GM21825 (cell line): ENCODE measurements around the gene PLPPR5.

Experiments used
- ATAC-seq: cut with Tn5 transposase; IDR thresholded peaks from one replicate; pipeline ENCODE4 v1.9.1; 2021; ENCODE audit warnings: mild to moderate bottlenecking, moderate library complexity; ENCODE audit not compliant: unreplicated experiment

PLPPR5 gene

GRCh38 chr1:98969798-98970490, 34.7 kb downstream of the PLPPR5 start:
- ATAC-seq, result no peak

- ATAC-seq, result no peak
These were observed 37.5 kb downstream of the PLPPR5 start for GRCh38 chr1:98967122-98967521.

- no peak for ATAC-seq
These were observed 39.3 kb downstream of the PLPPR5 start for GRCh38 chr1:98965394-98965793.

GRCh38 chr1:98964198-98964597, 40.5 kb downstream of the PLPPR5 start:
- no peak for ATAC-seq

GRCh38 chr1:98963064-98963758, 41.5 kb downstream of the PLPPR5 start:
- ATAC-seq, result no peak

- no peak for ATAC-seq
These were observed 42.5 kb downstream of the PLPPR5 start for GRCh38 chr1:98962156-98962555.

- no peak for ATAC-seq
These were observed 55.0 kb downstream of the PLPPR5 start for GRCh38 chr1:98949621-98950020.

- ATAC-seq, result no peak
These were observed 55.5 kb downstream of the PLPPR5 start for GRCh38 chr1:98949166-98949565.

- no peak for ATAC-seq
These were observed 57.6 kb downstream of the PLPPR5 start for GRCh38 chr1:98947071-98947470.

GRCh38 chr1:98940722-98941079, 64.0 kb downstream of the PLPPR5 start:
- ATAC-seq, result no peak

- no peak for ATAC-seq
These were observed 64.5 kb downstream of the PLPPR5 start for GRCh38 chr1:98940069-98940721.

- ATAC-seq, result no peak
These were observed 65.2 kb downstream of the PLPPR5 start for GRCh38 chr1:98939471-98939870.

- no peak for ATAC-seq
These were observed 67.3 kb downstream of the PLPPR5 start for GRCh38 chr1:98937347-98937746.

- no peak for ATAC-seq
These were observed 72.5 kb downstream of the PLPPR5 start for GRCh38 chr1:98932184-98932583.

GRCh38 chr1:98931128-98931835, 73.4 kb downstream of the PLPPR5 start:
- no peak for ATAC-seq

- no peak for ATAC-seq
These were observed 75.2 kb downstream of the PLPPR5 start for GRCh38 chr1:98929437-98929836.

- no peak for ATAC-seq
These were observed 78.1 kb downstream of the PLPPR5 start for GRCh38 chr1:98926597-98926996.

GRCh38 chr1:98924977-98925376, 79.7 kb downstream of the PLPPR5 start:
- ATAC-seq, result no peak

GRCh38 chr1:98923667-98924066, 81.0 kb downstream of the PLPPR5 start:
- no peak for ATAC-seq

- ATAC-seq, result no peak
These were observed 82.8 kb downstream of the PLPPR5 start for GRCh38 chr1:98921817-98922216.

- ATAC-seq, result no peak
These were observed 84.1 kb downstream of the PLPPR5 start for GRCh38 chr1:98920441-98921110.
